ENCODE measurements around the gene MBNL2.

GRCh38 chr13:97211300-97211699, 10.8 kb upstream of the MBNL2 start:
- TF ChIP-seq CTCF (conservative IDR thresholded peaks at IDR 0.05; ENCODE audit: low read depth in 2 of 2) (no peak), EZH2phosphoT487 (IDR thresholded peaks at IDR 0.05; ENCODE audit: unreplicated experiment) (no peak), REST (IDR thresholded peaks at IDR 0.05; ENCODE audit: unreplicated experiment) (no peak), EZH2 (IDR thresholded peaks at IDR 0.05; ENCODE audit: low read depth, unreplicated experiment) (no peak), CREB1 (CRISPR knock-in tag; IDR thresholded peaks at IDR 0.05; ENCODE audit: low read depth) (no peak)
